Lung (tissue), 12 donors: ENCODE measurements around the gene MSANTD4. TPM values are rescaled to one million over a fixed set of nuclear protein-coding genes. Genes with fewer than 3 reads are reported as not detected.
A peak's percentile ranks its signal among the peaks of the same experiment; 100 is the strongest.

Experiments used
- ATAC-seq: fragments of 200-7000 bp; cut with Tn5 transposase; one replicate; pipeline ENCODE4 v1.9.1; 2020; ENCODE audit warnings: moderate number of reproducible peaks; ENCODE audit not compliant: insufficient read depth, low FRiP score
- DNase-seq, 3 donors: peaks; one replicate each; pipeline ENCODE4 v3.0.0-alpha.2; 2013 to 2017
- H3K27ac ChIP-seq, 2 donors: one replicate each; pipeline ENCODE4 v1.5.1; 2013; ENCODE audit warnings: mild to moderate bottlenecking in 2 of 2, moderate library complexity in 2 of 2, control low read depth in 1 of 2, inconsistent platforms in 1 of 2, low read depth in 1 of 2, low read length in 1 of 2
- H3K27me3 ChIP-seq, 3 donors: one replicate each; pipeline ENCODE4 v1.5.1; 2013; ENCODE audit warnings: low read length in 2 of 3; ENCODE audit not compliant: control insufficient read depth in 3 of 3, insufficient read depth in 3 of 3
- H3K36me3 ChIP-seq, 4 donors: one replicate each; pipeline ENCODE4 v1.5.1; 2013; ENCODE audit warnings: low read length in 4 of 4, mild to moderate bottlenecking in 1 of 4, moderate library complexity in 1 of 4; ENCODE audit not compliant: control insufficient read depth in 4 of 4, insufficient read depth in 4 of 4
- H3K4me1 ChIP-seq, 5 donors: one replicate each; pipeline ENCODE4 v1.5.1; 2013; ENCODE audit warnings: low read length in 5 of 5, mild to moderate bottlenecking in 2 of 5, moderate library complexity in 1 of 5; ENCODE audit not compliant: control insufficient read depth in 5 of 5, insufficient read depth in 5 of 5
- H3K4me3 ChIP-seq: one replicate; pipeline ENCODE4 v1.5.1; 2013; ENCODE audit warnings: mild to moderate bottlenecking, control low read depth, moderate library complexity
- H3K9ac ChIP-seq, 2 donors: one replicate each; pipeline ENCODE4 v1.5.1; 2013; ENCODE audit warnings: low read length in 2 of 2, control low read depth in 1 of 2; ENCODE audit not compliant: insufficient read depth in 1 of 2
- H3K9me3 ChIP-seq, 4 donors: one replicate each; pipeline ENCODE4 v1.5.1; 2013; ENCODE audit warnings: low read length in 3 of 4, mild to moderate bottlenecking in 1 of 4, moderate library complexity in 1 of 4; ENCODE audit not compliant: control insufficient read depth in 4 of 4, insufficient read depth in 3 of 4
- CTCF ChIP-seq: IDR thresholded peaks from 2 replicates; pipeline ENCODE4 v1.5.1; 2012; ENCODE audit warnings: mild to moderate bottlenecking; ENCODE audit errors: control extremely low read depth, extremely low read depth
- WGBS, 2 donors: extraction: QIAGEN DNeasy Blood & Tissue Kit; methylation state at CpG; one replicate each; pipeline ENCODE4 v1.1.7; 2013; 5-methylcytosine and 5-hydroxymethylcytosine counted together
- polyA plus RNA-seq, 2 donors: library from polyadenylated mRNA; stranded (reverse); fragments of 200-250 nt; gene quantifications; one replicate each; pipeline ENCODE4 v1.2.1, GENCODE V29; 2013
- total RNA-seq, 2 donors: library from RNA; depleted of rRNA in 1 of 2; stranded (reverse); fragments of >200 nt in 1 of 2; gene quantifications; one replicate each; pipeline ENCODE4 v1.2.1, GENCODE V29; 2014 to 2021
- donor health status: control.
- donor health status: control.
- donor health status: Bipolar disorder and iron deficiency.
- donor health status: healthy.
- donor health status: DM: yes; HTN: yes; CAD: no.

MSANTD4 gene
- total and polyA plus RNA-seq, 4 donors, result 4.9 to 27.6 (median 12.4) TPM

- Histone ChIP-seq H3K9me3 (no peaks in the 10 kb centered on the region), H3K27ac (peak overlapping the region; percentile 66 to 90), H3K36me3 (peaks cover 0 to 4% (median under 1%) of the 10 kb centered on the region in 4 donors), H3K4me1 (peaks cover 0 to 20% (median 2%) of the 10 kb centered on the region in 5 donors), H3K9ac (peak overlapping the region in 1 of 2 donors; percentile 70), H3K4me3 (peak overlapping the region; percentile 52), H3K27me3 (peaks cover 0 to 2% (median 0%) of the 10 kb centered on the region in 3 donors)
- WGBS, 2 donors, result 89 to 91% methylated on average over 7 of the region's 7 CpGs
- ATAC-seq, result no peak
- no peak for TF ChIP-seq CTCF
- no peak for DNase-seq
These were observed 795 bp upstream of the MSANTD4 start for GRCh38 chr11:106022795-106023275.

- Histone ChIP-seq H3K27me3 (peaks cover 0 to 2% (median 0%) of the 10 kb centered on the region in 3 donors), H3K4me3 (peak overlapping the region; percentile 96), H3K27ac (peak overlapping the region; percentile 71 to 79), H3K9me3 (no peaks in the 10 kb centered on the region), H3K9ac (peak overlapping the region; percentile 50 to 81), H3K4me1 (peaks cover 0 to 29% (median 5%) of the 10 kb centered on the region in 5 donors), H3K36me3 (peaks cover 0 to 4% (median under 1%) of the 10 kb centered on the region in 4 donors)
- ATAC-seq, result no peak
- TF ChIP-seq CTCF, result no peak
- peak in 2 of 3 donors; percentile 72 to 73 for DNase-seq
- WGBS, 2 donors, result 16 to 17% methylated on average over 18 of the region's 18 CpGs
These were observed 666 bp downstream of the MSANTD4 start for GRCh38 chr11:106021181-106021966.

GRCh38 chr11:106017093-106017492 is 4.9 kb downstream of the MSANTD4 start:
- no peak for TF ChIP-seq CTCF

More at GRCh38 chr11:106017093-106017492, 4.9 kb downstream of the MSANTD4 start:
- WGBS, 2 donors, result 76 to 78% methylated on average over 2 of the region's 2 CpGs
- Histone ChIP-seq H3K9ac (no peak overlapping the region), H3K36me3 (peaks cover 0 to 4% (median under 1%) of the 10 kb centered on the region in 4 donors), H3K9me3 (no peaks in the 10 kb centered on the region), H3K27ac (no peak overlapping the region), H3K4me1 (peaks cover 0 to 49% (median 10%) of the 10 kb centered on the region in 5 donors), H3K27me3 (no peaks in the 10 kb centered on the region), H3K4me3 (no peak overlapping the region)
- ATAC-seq, result no peak
- DNase-seq, result peak in 1 of 3 donors; percentile 35
